HCT116 (cell line): Measurements from ENCODE around the gene TNRC6C. TPM values are rescaled to one million over a fixed set of nuclear protein-coding genes. Genes with fewer than 3 reads are reported as not detected.

ENCODE experiments used
- ATAC-seq: fragments of 200-7000 bp; cut with Tn5 transposase; 2 replicates; pipeline ENCODE4 v1.9.1; 2020; ENCODE audit warnings: mild to moderate bottlenecking, moderate library complexity
- BruUV-seq: library from RNA; stranded (reverse); fragments of 400-500 nt; replicated peaks from 2 replicates; lab custom pipeline; 2021; lab: Mats Ljungman, UMichigan
- CTCF ChIA-PET: fragments of 300-600 bp; sonication (Branson Sonifier 250); formaldehyde crosslinking; loops from one replicate; lab custom pipeline; 2021; ENCODE audit warnings: antibody characterized with exemption; lab: Charles Lee
- POLR2A ChIA-PET: fragments of 300-600, 350-600 bp; sonication (Branson Sonifier 250); formaldehyde crosslinking; loops from one replicate; lab custom pipeline; 2021; ENCODE audit warnings: antibody characterized with exemption; lab: Charles Lee
- RAD21 ChIA-PET, 2 experiments: fragments of 300-600 bp; sonication (Branson Sonifier 250); formaldehyde crosslinking; loops; one replicate each; lab custom pipeline; 2023; ENCODE audit warnings: low total read pairs in 2 of 2; ENCODE audit not compliant: uncharacterized antibody in 2 of 2, unreplicated experiment in 2 of 2, low non-redundant PET in 1 of 2; lab: Charles Lee
- DNase-seq: peaks from one replicate; pipeline ENCODE4 v3.0.0-alpha.2; 2010; ENCODE audit warnings: low read depth, low spot score
- H2AFZ ChIP-seq: fragments of 200-600 bp; shearing (Covaris generic), sonication (generic); 2 replicates; pipeline ENCODE4 v1.6.1; 2017; ENCODE audit warnings: low read depth, mixed run types, mixed read lengths, antibody characterized with exemption, low read length; ENCODE audit not compliant: poor library complexity, severe bottlenecking
- H3K27ac ChIP-seq: 2 replicates; pipeline ENCODE4 v1.5.1; 2012; ENCODE audit warnings: low read depth, low read length
- H3K27me3 ChIP-seq: fragments of 200-600 bp; sonication (generic); 2 replicates; pipeline ENCODE4 v1.6.1; 2016; ENCODE audit warnings: mixed run types, low read length, mixed read lengths; ENCODE audit not compliant: insufficient read depth
- H3K36me3 ChIP-seq, 2 experiments: fragments of 200-500 bp in 1 of 2; fragments of 200-600 bp in 1 of 2; sonication (Bioruptor generic) in 1 of 2; sonication (generic) in 1 of 2; 2 replicates each; pipeline versions ENCODE4 v1.5.1 to v1.6.1; 2014 to 2016; ENCODE audit warnings: low read length in 2 of 2, inconsistent platforms in 1 of 2, mixed read lengths in 1 of 2, mixed run types in 1 of 2; ENCODE audit not compliant: insufficient read depth in 2 of 2, control insufficient read depth in 1 of 2
- H3K4me1 ChIP-seq, 2 experiments: fragments of 200-600 bp in 1 of 2; sonication (generic) in 1 of 2; 2 replicates each; pipeline versions ENCODE4 v1.5.1 to v1.6.1; 2012 to 2017; ENCODE audit warnings: low read length in 2 of 2, inconsistent platforms in 1 of 2, mild to moderate bottlenecking in 1 of 2, mixed read lengths in 1 of 2, mixed run types in 1 of 2, moderate library complexity in 1 of 2; ENCODE audit not compliant: insufficient read depth in 2 of 2, control insufficient read depth in 1 of 2
- H3K4me2 ChIP-seq: fragments of 200-600 bp; sonication (generic); 2 replicates; pipeline ENCODE4 v1.6.1; 2017; ENCODE audit warnings: mixed run types, low read length, mixed read lengths
- H3K4me3 ChIP-seq, 2 experiments: fragments of 200-600 bp in 1 of 2; sonication (generic) in 1 of 2; replicated peaks in 1 of 2; 2 replicates each; pipeline ENCODE4 v1.5.1; 2011 to 2016; ENCODE audit warnings: low read length in 2 of 2, control low read depth in 1 of 2, low read depth in 1 of 2, mild to moderate bottlenecking in 1 of 2, mixed read lengths in 1 of 2, mixed run types in 1 of 2
- H3K79me2 ChIP-seq: fragments of 200-600 bp; sonication (generic); 2 replicates; pipeline ENCODE4 v1.6.1; 2017; ENCODE audit warnings: mild to moderate bottlenecking, mixed run types, low read length, moderate library complexity, mixed read lengths; ENCODE audit not compliant: insufficient read depth
- H3K9ac ChIP-seq: fragments of 200-600 bp; sonication (generic); 2 replicates; pipeline ENCODE4 v1.6.1; 2016; ENCODE audit warnings: low read length, mixed read lengths
- H3K9me2 ChIP-seq: fragments of 200-600 bp; sonication (generic), shearing (Covaris generic); 2 replicates; pipeline ENCODE4 v1.6.1; 2017; ENCODE audit warnings: mixed run types, mild to moderate bottlenecking, moderate library complexity; ENCODE audit not compliant: insufficient read depth
- H3K9me3 ChIP-seq, 2 experiments: fragments of 200-500 bp in 1 of 2; fragments of 200-600 bp in 1 of 2; sonication (Bioruptor generic) in 1 of 2; sonication (generic) in 1 of 2; 2 replicates each; pipeline ENCODE4 v1.6.1; 2014 to 2017; ENCODE audit warnings: low read length in 2 of 2, mixed read lengths in 2 of 2, inconsistent platforms in 1 of 2, low read depth in 1 of 2, mild to moderate bottlenecking in 1 of 2, mixed run types in 1 of 2, moderate library complexity in 1 of 2; ENCODE audit not compliant: control insufficient read depth in 1 of 2, insufficient read depth in 1 of 2
- H4K20me1 ChIP-seq: fragments of 200-600 bp; sonication (generic), shearing (Covaris generic); 2 replicates; pipeline ENCODE4 v1.6.1; 2017; ENCODE audit warnings: mixed run types, mild to moderate bottlenecking, moderate library complexity; ENCODE audit not compliant: insufficient read depth
- ATF3 ChIP-seq: IDR thresholded peaks from 2 replicates; pipeline ENCODE4 v1.6.1; 2012
- CEBPB ChIP-seq: IDR thresholded peaks from 2 replicates; pipeline ENCODE4 v1.6.1; 2012; ENCODE audit warnings: low read depth
- EGR1 ChIP-seq: IDR thresholded peaks from 2 replicates; pipeline ENCODE4 v1.6.1; 2012; ENCODE audit warnings: low read depth
- ELF1 ChIP-seq: IDR thresholded peaks from 2 replicates; pipeline ENCODE4 v1.6.1; 2012; ENCODE audit warnings: low read depth, borderline replicate concordance
- EZH2 ChIP-seq: fragments of 200-600 bp; sonication (generic); IDR thresholded peaks from 2 replicates; pipeline ENCODE4 v1.6.1; 2017; ENCODE audit warnings: antibody characterized with exemption, mixed run types
- FOSL1 ChIP-seq: IDR thresholded peaks from 2 replicates; pipeline ENCODE4 v1.6.1; 2012; ENCODE audit warnings: low read depth
- POLR2A ChIP-seq: IDR thresholded peaks from 2 replicates; pipeline ENCODE4 v1.7.0; 2011; ENCODE audit warnings: borderline replicate concordance; ENCODE audit not compliant: insufficient read depth, insufficient read length; ENCODE audit errors: extremely low read depth
- POLR2AphosphoS5 ChIP-seq: IDR thresholded peaks from 2 replicates; pipeline ENCODE4 v1.6.1; 2011; ENCODE audit warnings: mild to moderate bottlenecking, low read depth, low read length, moderate library complexity
- RAD21 ChIP-seq: IDR thresholded peaks from 2 replicates; pipeline ENCODE4 v1.6.1; 2012; ENCODE audit warnings: low read depth, mild to moderate bottlenecking
- SIN3A ChIP-seq: IDR thresholded peaks from 2 replicates; pipeline ENCODE4 v1.6.1; 2012; ENCODE audit warnings: low read depth
- SP1 ChIP-seq: IDR thresholded peaks from 2 replicates; pipeline ENCODE4 v1.6.1; 2012; ENCODE audit warnings: low read depth
- SRF ChIP-seq: IDR thresholded peaks from 2 replicates; pipeline ENCODE4 v1.6.1; 2012; ENCODE audit warnings: low read depth
- TCF7L2 ChIP-seq: IDR thresholded peaks from 2 replicates; pipeline ENCODE4 v1.7.0; 2011; ENCODE audit warnings: borderline replicate concordance, inconsistent platforms; ENCODE audit not compliant: insufficient read depth, insufficient read length; ENCODE audit errors: extremely low read depth
- YY1 ChIP-seq: IDR thresholded peaks from 2 replicates; pipeline ENCODE4 v1.6.1; 2011; ENCODE audit warnings: low read length, low read depth, moderate library complexity, mild to moderate bottlenecking; ENCODE audit not compliant: insufficient replicate concordance; ENCODE audit errors: extremely low read depth
- ZNF274 ChIP-seq: fragments of 200-500 bp; sonication (Bioruptor generic); IDR thresholded peaks from 2 replicates; pipeline ENCODE4 v1.6.1; 2014; ENCODE audit warnings: mild to moderate bottlenecking, low read depth, low read length, inconsistent platforms
- intact Hi-C: fragments of 100-400 bp; cut with micrococcal nuclease; formaldehyde crosslinking; loops from 2 replicates; pipeline ENCODE4 v1.10.0; 2022
- total RNA-seq: library from RNA; stranded (reverse); gene quantifications from one replicate; pipeline ENCODE4 v1.2.1, GENCODE V29; 2021; ENCODE audit not compliant: unreplicated experiment
- TF ChIP-seq, protein P1 (sequence below): IDR thresholded peaks from 2 replicates; pipeline ENCODE4 v1.6.1; 2011; ENCODE audit warnings: mild to moderate bottlenecking, low read length, moderate library complexity; ENCODE audit not compliant: insufficient replicate concordance; ENCODE audit errors: extremely low read depth
- TF ChIP-seq, protein P2 (sequence below): IDR thresholded peaks from 2 replicates; pipeline ENCODE4 v1.6.1; 2012
- TF ChIP-seq, protein P3 (sequence below), 3 experiments: fragments of 200-600 bp in 1 of 3; sonication (generic) in 1 of 3; IDR thresholded peaks in 2 of 3; conservative IDR thresholded peaks in 1 of 3; 2 replicates each; pipeline ENCODE4 v1.5.1; 2012 to 2017; ENCODE audit warnings: low read depth in 2 of 3, low read length in 2 of 3, antibody characterized with exemption in 1 of 3, borderline replicate concordance in 1 of 3, control low read depth in 1 of 3, mild to moderate bottlenecking in 1 of 3, mixed read lengths in 1 of 3, mixed run types in 1 of 3, moderate library complexity in 1 of 3; ENCODE audit not compliant: insufficient read depth in 1 of 3

TNRC6C gene
- total RNA-seq, 1 experiment from 2014 or later = 23.4 TPM

DNA sequence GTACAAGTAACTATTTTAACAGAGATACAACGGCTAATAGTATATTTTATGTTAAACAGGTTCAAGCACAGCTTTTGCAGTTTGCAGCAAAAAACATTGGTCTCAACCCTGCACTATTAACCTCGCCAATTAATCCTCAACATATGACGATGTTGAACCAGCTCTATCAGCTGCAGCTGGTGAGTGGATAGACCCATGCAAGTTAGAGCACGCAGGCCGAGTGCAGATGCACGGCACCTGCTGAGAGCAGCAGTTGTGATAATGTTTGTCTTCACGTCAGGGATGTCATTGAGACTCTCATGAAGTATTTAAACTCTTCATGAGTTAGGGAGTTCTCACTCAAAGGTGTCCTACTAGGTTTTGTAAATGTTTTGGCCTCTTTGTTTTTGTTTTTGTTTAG lies 124.5 kb downstream of the TNRC6C start:
- no peak for DNase-seq
- Histone ChIP-seq H3K27ac (no peak overlapping the region), H3K4me3 (no peak overlapping the region), H3K27me3 (no peaks in the 10 kb centered on the region), H3K9me3 (no peaks in the 10 kb centered on the region), H2AFZ (no peak overlapping the region)
- RAD21 ChIA-PET = no interaction called here
- BruUV-seq = no TSS peak
- intact Hi-C loops = loop anchor here (10.0 kb wide), 1 partner anchor 342 kb away; no protein-coding TSS in a partner anchor
- TF ChIP-seq ZNF274 (no peak), RAD21 (no peak), FOSL1 (no peak), CEBPB (no peak), EGR1 (no peak), ELF1 (no peak), POLR2AphosphoS5 (no peak), ATF3 (no peak), SP1 (no peak), TCF7L2 (no peak), SIN3A (no peak), SRF (no peak), POLR2A (no peak), EZH2 (no peak), YY1 (no peak)
- TF ChIP-seq, protein P1, sequence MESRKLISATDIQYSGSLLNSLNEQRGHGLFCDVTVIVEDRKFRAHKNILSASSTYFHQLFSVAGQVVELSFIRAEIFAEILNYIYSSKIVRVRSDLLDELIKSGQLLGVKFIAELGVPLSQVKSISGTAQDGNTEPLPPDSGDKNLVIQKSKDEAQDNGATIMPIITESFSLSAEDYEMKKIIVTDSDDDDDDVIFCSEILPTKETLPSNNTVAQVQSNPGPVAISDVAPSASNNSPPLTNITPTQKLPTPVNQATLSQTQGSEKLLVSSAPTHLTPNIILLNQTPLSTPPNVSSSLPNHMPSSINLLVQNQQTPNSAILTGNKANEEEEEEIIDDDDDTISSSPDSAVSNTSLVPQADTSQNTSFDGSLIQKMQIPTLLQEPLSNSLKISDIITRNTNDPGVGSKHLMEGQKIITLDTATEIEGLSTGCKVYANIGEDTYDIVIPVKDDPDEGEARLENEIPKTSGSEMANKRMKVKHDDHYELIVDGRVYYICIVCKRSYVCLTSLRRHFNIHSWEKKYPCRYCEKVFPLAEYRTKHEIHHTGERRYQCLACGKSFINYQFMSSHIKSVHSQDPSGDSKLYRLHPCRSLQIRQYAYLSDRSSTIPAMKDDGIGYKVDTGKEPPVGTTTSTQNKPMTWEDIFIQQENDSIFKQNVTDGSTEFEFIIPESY = no peak
- TF ChIP-seq, protein P2, sequence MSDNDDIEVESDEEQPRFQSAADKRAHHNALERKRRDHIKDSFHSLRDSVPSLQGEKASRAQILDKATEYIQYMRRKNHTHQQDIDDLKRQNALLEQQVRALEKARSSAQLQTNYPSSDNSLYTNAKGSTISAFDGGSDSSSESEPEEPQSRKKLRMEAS = no peak
- TF ChIP-seq, protein P3, sequence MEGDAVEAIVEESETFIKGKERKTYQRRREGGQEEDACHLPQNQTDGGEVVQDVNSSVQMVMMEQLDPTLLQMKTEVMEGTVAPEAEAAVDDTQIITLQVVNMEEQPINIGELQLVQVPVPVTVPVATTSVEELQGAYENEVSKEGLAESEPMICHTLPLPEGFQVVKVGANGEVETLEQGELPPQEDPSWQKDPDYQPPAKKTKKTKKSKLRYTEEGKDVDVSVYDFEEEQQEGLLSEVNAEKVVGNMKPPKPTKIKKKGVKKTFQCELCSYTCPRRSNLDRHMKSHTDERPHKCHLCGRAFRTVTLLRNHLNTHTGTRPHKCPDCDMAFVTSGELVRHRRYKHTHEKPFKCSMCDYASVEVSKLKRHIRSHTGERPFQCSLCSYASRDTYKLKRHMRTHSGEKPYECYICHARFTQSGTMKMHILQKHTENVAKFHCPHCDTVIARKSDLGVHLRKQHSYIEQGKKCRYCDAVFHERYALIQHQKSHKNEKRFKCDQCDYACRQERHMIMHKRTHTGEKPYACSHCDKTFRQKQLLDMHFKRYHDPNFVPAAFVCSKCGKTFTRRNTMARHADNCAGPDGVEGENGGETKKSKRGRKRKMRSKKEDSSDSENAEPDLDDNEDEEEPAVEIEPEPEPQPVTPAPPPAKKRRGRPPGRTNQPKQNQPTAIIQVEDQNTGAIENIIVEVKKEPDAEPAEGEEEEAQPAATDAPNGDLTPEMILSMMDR (IDR thresholded peaks at IDR 0.05 in 2 of 3, conservative IDR thresholded peaks at IDR 0.05 in 1 of 3; ENCODE audit: borderline replicate concordance in 1 of 3, insufficient read depth in 1 of 3, low read depth in 2 of 3, low read length in 2 of 3) = no peak
- TF ChIP-seq, all 23 proteins: peak for 0
- Histone ChIP-seq H3K4me1 (no peaks in the 10 kb centered on the region), H4K20me1 (no peaks in the 10 kb centered on the region), H3K9me2 (no peaks in the 10 kb centered on the region), H3K36me3 (peaks cover 5 to 20% of the 10 kb centered on the region in 2 experiments; a peak in 2 of 4 replicates), H3K4me2 (no peak overlapping the region), H3K79me2 (no peaks in the 10 kb centered on the region), H3K9ac (no peak overlapping the region)
- ChIA-PET POLR2A (no interaction called here), CTCF (interaction anchor here (1.0 to 2.7 kb wide), 2 partner anchors 17 to 63 kb away, joined by 3 to 15 read pairs; no protein-coding TSS in a partner anchor)
- ATAC-seq = no peak
